ENCODE data around the gene MAPK11. TPM values are rescaled to one million over a fixed set of nuclear protein-coding genes. Genes with fewer than 3 reads are reported as not detected.
A peak's percentile ranks its signal among the peaks of the same experiment; 100 is the strongest.

The MAPK11 gene
- total and polyA plus RNA-seq, 8 donors, result 0.29 to 13.6 (median 8.9) TPM; not detected in 1

GRCh38 chr22:50257451-50258360 is 12.5 kb downstream of the MAPK11 start:
- intact Hi-C loops (cut with DNase I; ENCODE audit: low total_unique reads), result loop anchor here (10.0 kb wide), 1 partner anchor 247 kb away; the partner anchor contains the start of genes LMF2 and NCAPH2
- H3K4me3 ChIP-seq, result no peak overlapping the region
- H3K4me1 ChIP-seq, result peaks cover 15 to 53% (median 49%) of the 10 kb centered on the region in 4 donors
- peaks cover 0 to 12% (median 4%) of the 10 kb centered on the region in 4 donors for H3K36me3 ChIP-seq
- no peak overlapping the region for H3K27ac ChIP-seq
- peaks cover 0 to 50% (median 19%) of the 10 kb centered on the region in 3 donors for H3K27me3 ChIP-seq
- no peak for TF ChIP-seq EP300 (IDR thresholded peaks at IDR 0.05)
- TF ChIP-seq, protein P1, sequence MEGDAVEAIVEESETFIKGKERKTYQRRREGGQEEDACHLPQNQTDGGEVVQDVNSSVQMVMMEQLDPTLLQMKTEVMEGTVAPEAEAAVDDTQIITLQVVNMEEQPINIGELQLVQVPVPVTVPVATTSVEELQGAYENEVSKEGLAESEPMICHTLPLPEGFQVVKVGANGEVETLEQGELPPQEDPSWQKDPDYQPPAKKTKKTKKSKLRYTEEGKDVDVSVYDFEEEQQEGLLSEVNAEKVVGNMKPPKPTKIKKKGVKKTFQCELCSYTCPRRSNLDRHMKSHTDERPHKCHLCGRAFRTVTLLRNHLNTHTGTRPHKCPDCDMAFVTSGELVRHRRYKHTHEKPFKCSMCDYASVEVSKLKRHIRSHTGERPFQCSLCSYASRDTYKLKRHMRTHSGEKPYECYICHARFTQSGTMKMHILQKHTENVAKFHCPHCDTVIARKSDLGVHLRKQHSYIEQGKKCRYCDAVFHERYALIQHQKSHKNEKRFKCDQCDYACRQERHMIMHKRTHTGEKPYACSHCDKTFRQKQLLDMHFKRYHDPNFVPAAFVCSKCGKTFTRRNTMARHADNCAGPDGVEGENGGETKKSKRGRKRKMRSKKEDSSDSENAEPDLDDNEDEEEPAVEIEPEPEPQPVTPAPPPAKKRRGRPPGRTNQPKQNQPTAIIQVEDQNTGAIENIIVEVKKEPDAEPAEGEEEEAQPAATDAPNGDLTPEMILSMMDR (IDR thresholded peaks at IDR 0.05), result no peak
- TF ChIP-seq POLR2A (IDR thresholded peaks at IDR 0.05), result no peak
- no peak for TF ChIP-seq POLR2AphosphoS5 (IDR thresholded peaks at IDR 0.05)
- peak in 1 of 2 donors; percentile 64 for DNase-seq
- no peaks in the 10 kb centered on the region for H3K9me3 ChIP-seq
- WGBS, 5 donors, result 48 to 73% (median 55%) methylated on average over 19 to 31 of the region's 31 CpGs

DNA sequence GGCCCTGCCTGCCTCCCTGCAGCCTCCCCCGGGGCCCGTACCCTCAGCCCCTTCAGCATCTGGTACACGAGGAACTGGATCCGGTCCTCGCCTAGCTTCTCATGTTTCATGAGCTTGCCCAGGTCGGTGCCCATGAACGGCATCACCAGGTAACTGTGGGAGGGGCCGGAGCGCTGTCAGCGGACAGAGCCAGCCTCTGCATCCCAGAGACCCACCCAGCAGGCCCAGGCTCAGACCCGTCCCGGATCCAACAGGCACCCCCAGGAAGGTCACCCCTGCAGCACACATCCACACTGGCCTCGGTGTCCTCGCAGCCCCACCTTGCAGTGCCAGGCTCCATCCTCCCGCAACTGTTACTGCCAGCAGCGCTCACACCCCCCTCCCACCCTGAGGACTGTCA is 13.1 kb downstream of the MAPK11 start:
- TF ChIP-seq POLR2A (IDR thresholded peaks at IDR 0.05) (no peak), POLR2AphosphoS5 (IDR thresholded peaks at IDR 0.05) (no peak), EP300 (IDR thresholded peaks at IDR 0.05) (no peak)
- TF ChIP-seq, protein P1 (IDR thresholded peaks at IDR 0.05), result no peak
- intact Hi-C loops (cut with DNase I; ENCODE audit: low total_unique reads), result loop anchor here (10.0 kb wide), 1 partner anchor 248 kb away; the partner anchor contains the start of genes LMF2 and NCAPH2
- DNase-seq, result no peak
- Histone ChIP-seq H3K27ac (no peak overlapping the region), H3K27me3 (peaks cover 0 to 43% (median 12%) of the 10 kb centered on the region in 3 donors), H3K36me3 (peaks cover 0 to 12% (median 4%) of the 10 kb centered on the region in 4 donors), H3K4me3 (no peak overlapping the region), H3K9me3 (no peaks in the 10 kb centered on the region), H3K4me1 (peaks cover 14 to 47% (median 46%) of the 10 kb centered on the region in 4 donors)
- 63 to 73% (median 69%) methylated on average over 16 of the region's 16 CpGs for whole genome bisulfite sequencing, 5 donors

GRCh38 chr22:50256258-50256862 is 13.8 kb downstream of the MAPK11 start:
- Histone ChIP-seq H3K36me3 (peaks cover 0 to 12% (median 4%) of the 10 kb centered on the region in 4 donors), H3K27ac (no peak overlapping the region), H3K27me3 (peaks cover 0 to 36% (median 8%) of the 10 kb centered on the region in 3 donors), H3K9me3 (no peaks in the 10 kb centered on the region), H3K4me1 (peaks cover 14 to 49% (median 48%) of the 10 kb centered on the region in 4 donors), H3K4me3 (no peak overlapping the region)
- 74 to 83% (median 82%) methylated on average over 8 to 12 of the region's 12 CpGs for WGBS, 5 donors
- TF ChIP-seq EP300 (IDR thresholded peaks at IDR 0.05), result no peak
- no peak for TF ChIP-seq POLR2AphosphoS5 (IDR thresholded peaks at IDR 0.05)
- no peak for TF ChIP-seq POLR2A (IDR thresholded peaks at IDR 0.05)
- TF ChIP-seq, protein P1 (IDR thresholded peaks at IDR 0.05), result no peak
- no peak for DNase-seq
- intact Hi-C loops (cut with DNase I; ENCODE audit: low total_unique reads), result loop anchor here (10.0 kb wide), 1 partner anchor 248 kb away; the partner anchor contains the start of genes LMF2 and NCAPH2

DNA sequence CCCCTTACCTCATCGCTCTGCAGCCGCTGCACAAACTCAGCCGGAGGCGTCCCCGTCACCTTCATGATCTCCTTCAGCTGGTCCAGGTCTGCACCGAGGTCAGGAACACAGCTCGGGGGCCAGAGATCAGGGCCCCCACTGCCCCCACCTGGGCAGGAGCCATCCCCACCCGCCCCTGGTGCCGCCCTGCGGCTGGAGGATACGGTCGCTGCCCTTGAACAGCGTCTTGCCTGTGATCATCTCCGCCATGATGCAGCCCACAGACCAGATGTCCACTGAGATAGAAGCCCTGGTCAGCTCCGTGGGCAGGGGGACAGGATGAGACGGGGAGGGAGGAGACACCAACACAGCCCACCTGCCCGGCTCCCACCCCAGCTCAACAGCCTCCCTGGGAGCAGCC is 14.6 kb downstream of the MAPK11 start:
- Histone ChIP-seq H3K9me3 (no peaks in the 10 kb centered on the region), H3K4me3 (no peak overlapping the region), H3K27me3 (peaks cover 0 to 30% (median 6%) of the 10 kb centered on the region in 3 donors), H3K4me1 (peaks cover 15 to 53% (median 50%) of the 10 kb centered on the region in 4 donors), H3K27ac (no peak overlapping the region), H3K36me3 (peaks cover 0 to 12% (median 4%) of the 10 kb centered on the region in 4 donors)
- no peak for TF ChIP-seq EP300 (IDR thresholded peaks at IDR 0.05)
- no peak for TF ChIP-seq POLR2A (IDR thresholded peaks at IDR 0.05)
- TF ChIP-seq, protein P1 (IDR thresholded peaks at IDR 0.05), result no peak
- no peak for DNase-seq
- WGBS, 5 donors, result 93 to 95% (median 94%) methylated on average over 10 to 17 of the region's 17 CpGs
- intact Hi-C loops (cut with DNase I; ENCODE audit: low total_unique reads), result loop anchor here (10.0 kb wide), 1 partner anchor 249 kb away; the partner anchor contains the start of genes LMF2 and NCAPH2
